GM21390 (cell line): ENCODE results near the gene TFB1M.
"Not testable (repeated sequence)": the region's sequence is repeated elsewhere in the genome, so short reads cannot be mapped to it uniquely, and the experiment has no call there.

Source experiments
- ATAC-seq: cut with Tn5 transposase; IDR thresholded peaks from one replicate; pipeline ENCODE4 v1.9.1; 2021; ENCODE audit not compliant: unreplicated experiment

The TFB1M gene

GRCh38 chr6:155303361-155303870 is 10.9 kb downstream of the TFB1M start:
- ATAC-seq, result no peak

- no peak for ATAC-seq
These were observed 12.4 kb downstream of the TFB1M start for GRCh38 chr6:155301867-155302266.

GRCh38 chr6:155297669-155298068 is 16.6 kb downstream of the TFB1M start:
- no peak for ATAC-seq

GRCh38 chr6:155292711-155293110 is 21.6 kb downstream of the TFB1M start:
- ATAC-seq, result no peak

GRCh38 chr6:155291291-155291690 is 23.0 kb downstream of the TFB1M start:
- ATAC-seq, result no peak

GRCh38 chr6:155290491-155290890 is 23.8 kb downstream of the TFB1M start:
- no peak for ATAC-seq

GRCh38 chr6:155287762-155288161 is 26.5 kb downstream of the TFB1M start:
- no peak for ATAC-seq

- no peak for ATAC-seq
These were observed 29.5 kb downstream of the TFB1M start for GRCh38 chr6:155284775-155285174.

- ATAC-seq, result no peak
These were observed 35.8 kb downstream of the TFB1M start for GRCh38 chr6:155278319-155279049.

GRCh38 chr6:155276638-155277037 is 37.6 kb downstream of the TFB1M start:
- ATAC-seq, result no peak

GRCh38 chr6:155275808-155276480 is 38.3 kb downstream of the TFB1M start:
- no peak for ATAC-seq

- peak; percentile 20 for ATAC-seq
These were observed 39.8 kb downstream of the TFB1M start for GRCh38 chr6:155274533-155274932.

- peak; percentile 68 for ATAC-seq
These were observed 40.2 kb downstream of the TFB1M start for GRCh38 chr6:155274106-155274505.

- no peak for ATAC-seq
These were observed 40.9 kb downstream of the TFB1M start for GRCh38 chr6:155273431-155273830.

- no peak for ATAC-seq
These were observed 41.7 kb downstream of the TFB1M start for GRCh38 chr6:155272353-155273232.

GRCh38 chr6:155271145-155271544 is 43.1 kb downstream of the TFB1M start:
- no peak for ATAC-seq

- ATAC-seq, result no peak
These were observed 43.7 kb downstream of the TFB1M start for GRCh38 chr6:155270561-155271091.

- no peak for ATAC-seq
These were observed 44.5 kb downstream of the TFB1M start for GRCh38 chr6:155269765-155270164.

GRCh38 chr6:155268088-155268867 is 46.0 kb downstream of the TFB1M start:
- not testable (repeated sequence) for ATAC-seq

- no peak for ATAC-seq
These were observed 46.9 kb downstream of the TFB1M start for GRCh38 chr6:155267411-155267810.
